HG03175 (cell line): ENCODE data around the gene NDUFAF5.

ENCODE experiments used
- ATAC-seq: cut with Tn5 transposase; IDR thresholded peaks from one replicate; pipeline ENCODE4 v1.9.1; 2021; ENCODE audit warnings: mild to moderate bottlenecking, moderate library complexity; ENCODE audit not compliant: unreplicated experiment

NDUFAF5 gene

DNA sequence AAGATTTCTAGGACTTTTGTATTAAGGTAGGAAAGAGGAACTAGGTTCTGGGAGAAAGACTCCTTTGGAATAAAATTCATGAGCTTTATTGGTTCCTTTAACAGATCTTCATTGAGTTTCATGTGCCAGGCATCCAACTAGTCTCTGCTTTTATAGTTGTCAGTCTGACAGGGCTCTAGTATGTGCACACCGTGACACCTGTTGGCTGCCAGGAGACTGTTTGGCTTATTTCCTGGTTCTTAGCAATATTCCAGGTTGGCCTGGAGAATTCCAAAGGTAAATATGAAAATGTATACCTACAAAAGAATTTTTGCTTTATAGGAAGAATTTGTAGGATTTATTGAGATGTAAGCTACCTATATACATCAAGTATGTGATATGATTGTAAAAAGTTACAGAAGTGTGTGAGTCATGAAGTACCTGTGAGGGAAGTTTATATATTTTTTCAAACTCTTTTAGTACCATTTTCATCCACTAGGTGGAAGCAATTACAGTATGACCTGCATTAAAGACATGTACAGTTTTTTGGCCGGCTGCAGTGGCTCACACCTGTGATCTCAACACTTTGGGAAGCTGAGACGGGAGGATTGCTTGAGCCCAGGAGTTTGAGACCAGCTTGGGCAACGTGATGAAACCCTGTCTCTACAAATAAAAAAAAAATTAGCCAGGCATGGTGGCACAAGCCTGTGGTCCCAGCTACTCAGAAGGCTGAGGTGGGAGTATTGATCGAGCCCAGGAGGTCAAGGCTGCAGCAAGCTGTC, 35.2 kb downstream of the NDUFAF5 start:
- ATAC-seq: peak; percentile 84

DNA sequence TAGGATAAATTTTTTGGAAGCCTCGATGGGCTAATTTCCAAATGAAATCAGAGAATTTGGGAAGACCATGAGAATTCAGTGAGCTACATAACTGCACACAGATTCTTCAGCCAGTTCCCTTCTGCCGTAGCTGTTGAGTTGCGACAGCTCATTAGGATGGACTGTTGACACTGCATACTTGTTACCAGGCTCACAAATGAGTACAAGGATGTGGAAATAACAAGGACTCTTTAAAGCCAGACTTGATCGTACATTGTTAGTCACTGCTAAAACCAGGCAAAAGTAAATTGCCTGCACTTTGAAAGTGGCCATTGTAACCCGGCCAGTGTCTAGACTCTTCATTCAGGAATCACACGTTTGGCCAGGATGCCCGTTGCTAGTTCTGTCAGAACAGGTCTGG, 37.0 kb downstream of the NDUFAF5 start:
- ATAC-seq: no peak

- no peak for ATAC-seq
Measured at GRCh38 chr20:13822459-13822858, 37.6 kb downstream of the NDUFAF5 start.

- ATAC-seq: no peak
Measured at GRCh38 chr20:13824459-13824858, 39.6 kb downstream of the NDUFAF5 start.

DNA sequence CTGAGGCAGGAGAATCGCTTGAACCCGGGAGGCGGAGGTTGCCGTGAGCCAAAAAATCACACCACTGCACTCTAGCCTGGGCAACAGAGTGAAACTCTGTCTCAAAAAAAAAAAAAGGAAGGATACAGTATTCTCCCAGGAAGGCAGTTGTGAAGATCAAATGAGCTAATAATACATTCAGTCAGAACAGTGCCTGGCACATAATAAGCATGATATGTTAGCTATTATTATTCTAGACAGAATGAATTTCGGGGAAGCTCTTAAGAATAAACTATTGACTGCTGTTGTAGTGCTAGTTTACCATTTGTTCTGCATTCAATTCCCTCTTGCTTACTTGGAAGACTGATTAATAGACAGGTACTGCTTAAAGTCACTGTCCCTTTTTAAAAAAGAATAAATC, 40.6 kb downstream of the NDUFAF5 start:
- no peak for ATAC-seq

GRCh38 chr20:13831476-13831875, 46.6 kb downstream of the NDUFAF5 start:
- ATAC-seq: no peak

- ATAC-seq: no peak
Measured at GRCh38 chr20:13838664-13839063, 53.8 kb downstream of the NDUFAF5 start.

DNA sequence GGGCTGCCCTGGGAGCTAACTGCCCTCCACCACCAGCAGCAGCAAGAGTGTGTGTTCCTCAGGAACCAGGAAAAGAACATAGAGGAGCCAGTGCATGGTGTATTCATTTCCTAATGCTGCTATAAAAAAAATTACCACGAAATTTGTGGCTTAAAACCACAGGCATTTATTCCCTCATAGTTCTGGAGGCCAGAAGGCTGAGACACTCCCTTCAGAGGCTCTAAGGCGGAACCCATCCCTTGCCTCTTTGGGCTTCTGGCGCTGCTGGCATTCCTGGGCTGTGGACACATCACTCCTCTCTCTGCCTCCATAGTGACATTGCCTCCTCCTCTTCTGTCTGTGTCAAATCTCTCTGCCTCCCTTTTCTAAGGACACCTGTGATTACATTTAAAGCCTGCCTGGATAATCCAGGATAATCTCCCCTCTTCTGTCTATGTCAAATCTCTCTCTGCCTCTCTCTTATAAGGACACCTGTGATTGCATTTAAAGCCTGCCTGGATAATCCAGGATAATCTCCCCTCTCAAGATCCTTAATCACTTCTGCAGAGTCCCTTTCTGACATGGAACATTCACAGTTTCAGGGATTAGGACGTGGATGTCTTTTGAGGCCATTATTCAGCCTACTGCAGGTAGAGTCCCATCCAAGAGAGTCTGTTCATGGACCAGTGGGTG, 54.7 kb downstream of the NDUFAF5 start:
- no peak for ATAC-seq

DNA sequence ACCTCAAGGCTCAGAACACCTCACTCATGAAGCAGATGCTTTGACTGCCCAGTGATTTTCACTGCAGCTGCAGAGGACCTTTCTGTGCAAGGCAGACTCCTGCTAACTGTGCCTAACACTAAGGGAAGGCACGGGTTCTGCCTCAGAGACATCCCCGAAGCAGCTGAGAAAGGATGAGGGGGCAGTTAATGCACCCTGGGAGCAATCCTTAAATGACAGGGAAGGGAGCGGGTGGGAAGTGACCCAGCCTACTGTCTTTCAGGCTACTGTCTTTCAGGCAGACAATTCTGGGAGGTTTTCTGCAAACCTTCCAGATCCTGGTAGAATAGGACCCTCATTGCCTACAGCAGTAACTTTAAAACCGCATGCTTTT, 55.3 kb downstream of the NDUFAF5 start:
- ATAC-seq: no peak

- no peak for ATAC-seq
Measured at GRCh38 chr20:13841206-13841605, 56.4 kb downstream of the NDUFAF5 start.

- ATAC-seq: no peak
Measured at GRCh38 chr20:13844296-13844695, 59.5 kb downstream of the NDUFAF5 start.

DNA sequence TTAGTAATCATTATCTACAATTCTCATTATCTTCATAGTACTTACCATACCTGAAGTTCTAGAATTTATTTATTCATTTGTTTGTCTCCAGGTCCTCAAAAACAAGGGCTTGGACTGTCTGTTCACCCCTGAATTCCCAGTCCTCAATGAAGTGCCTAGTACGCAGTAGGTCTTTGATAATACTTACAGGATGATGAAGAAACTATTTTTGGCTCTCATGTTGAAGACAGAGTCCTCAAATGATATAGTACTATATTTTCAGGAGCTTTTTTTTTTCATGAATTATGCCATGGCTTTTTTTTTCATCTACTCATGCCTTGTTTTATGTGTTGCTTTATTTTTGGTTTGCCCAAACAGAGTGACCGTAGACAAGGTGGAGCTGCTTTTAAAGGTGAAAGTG, 66.5 kb downstream of the NDUFAF5 start:
- ATAC-seq: no peak

DNA sequence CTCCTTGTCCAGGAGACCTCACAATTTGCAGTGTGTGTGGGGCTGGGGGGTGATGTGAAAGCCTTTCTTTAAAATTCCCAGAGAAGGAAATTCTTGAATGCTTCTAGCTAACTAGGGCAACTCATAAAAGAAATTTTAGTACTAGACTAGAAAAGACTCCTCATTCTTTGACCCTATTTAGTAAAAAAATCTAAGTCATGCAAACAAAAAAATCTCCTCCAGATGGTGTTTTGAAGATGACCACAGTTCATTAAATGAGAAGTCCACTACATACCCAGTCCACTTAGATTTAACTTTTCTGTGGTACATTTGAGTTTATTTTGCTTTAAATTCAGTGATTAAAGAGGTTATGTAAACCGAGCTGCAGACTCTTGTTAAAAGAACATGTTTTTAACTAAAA, 67.5 kb downstream of the NDUFAF5 start:
- ATAC-seq: no peak

GRCh38 chr20:13855613-13856012, 70.8 kb downstream of the NDUFAF5 start:
- ATAC-seq: no peak

DNA sequence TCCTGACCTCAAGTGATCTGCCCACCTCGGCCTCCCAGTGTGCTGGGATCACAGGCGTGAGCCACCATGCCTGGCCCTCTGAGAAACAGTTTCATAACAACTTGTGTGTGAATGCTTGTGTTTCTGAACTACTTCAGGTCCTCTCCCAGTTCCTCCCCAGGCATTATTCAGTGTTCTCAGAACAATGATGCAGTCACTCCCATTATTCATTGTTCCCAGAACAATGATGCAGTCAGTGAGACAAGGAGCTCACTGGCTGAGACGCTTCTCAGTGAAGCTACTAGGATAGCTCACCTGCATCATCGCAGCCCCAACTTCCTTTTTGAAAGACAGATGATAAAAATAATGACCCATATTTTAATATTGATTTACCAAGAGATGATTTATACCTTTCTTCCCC, 71.5 kb downstream of the NDUFAF5 start:
- ATAC-seq: no peak

DNA sequence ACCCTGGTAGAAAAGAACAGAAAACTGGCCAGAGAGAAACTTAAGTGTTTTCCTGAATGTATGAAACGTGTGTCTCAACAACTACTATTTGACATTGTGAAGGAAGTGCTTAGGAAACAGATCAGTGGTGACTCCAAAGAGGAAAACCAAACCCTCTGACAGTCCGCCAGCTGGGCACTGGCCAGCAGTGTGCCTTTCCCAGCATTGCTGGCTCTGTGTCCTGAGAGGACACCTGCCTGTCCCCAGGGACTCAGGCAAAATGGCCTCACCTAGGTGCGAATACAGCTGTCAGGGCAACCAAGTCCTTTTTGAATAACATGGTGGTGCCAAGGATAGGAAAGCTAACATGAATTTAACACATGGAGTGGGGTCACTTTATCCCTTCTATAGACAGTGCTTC, 72.5 kb downstream of the NDUFAF5 start:
- no peak for ATAC-seq

GRCh38 chr20:13857961-13858360, 73.1 kb downstream of the NDUFAF5 start:
- no peak for ATAC-seq

DNA sequence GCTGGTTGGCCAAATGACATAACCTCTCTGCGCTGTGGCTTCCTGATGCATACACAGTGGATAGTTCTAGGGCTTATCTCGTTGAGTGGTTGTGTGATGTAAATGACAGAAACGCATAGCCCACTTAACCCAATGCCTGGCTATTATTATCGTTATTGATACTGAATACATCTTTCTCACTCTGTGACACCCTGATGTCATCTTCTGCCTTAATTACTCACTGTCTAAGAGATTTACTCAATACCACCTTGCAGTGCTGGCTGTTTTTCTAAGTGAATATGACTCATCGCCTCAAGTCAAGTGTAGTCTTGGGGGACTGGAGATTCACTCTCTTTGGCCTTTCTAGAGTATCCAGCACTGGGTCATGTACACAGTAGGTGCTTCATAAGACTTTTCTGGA, 73.6 kb downstream of the NDUFAF5 start:
- no peak for ATAC-seq

GRCh38 chr20:13858871-13859270, 74.0 kb downstream of the NDUFAF5 start:
- ATAC-seq: no peak

- no peak for ATAC-seq
Measured at GRCh38 chr20:13862245-13862644, 77.4 kb downstream of the NDUFAF5 start.

GRCh38 chr20:13863244-13863643, 78.4 kb downstream of the NDUFAF5 start:
- no peak for ATAC-seq

GRCh38 chr20:13865156-13865555, 80.3 kb downstream of the NDUFAF5 start:
- no peak for ATAC-seq
